GM21390 (cell line): ENCODE data around the gene ZNF487.
"Not testable (repeated sequence)": the region's sequence is repeated elsewhere in the genome, so short reads cannot be mapped to it uniquely, and the experiment has no call there.

Experiments used
- ATAC-seq: cut with Tn5 transposase; IDR thresholded peaks from one replicate; pipeline ENCODE4 v1.9.1; 2021; ENCODE audit not compliant: unreplicated experiment

The ZNF487 gene

DNA sequence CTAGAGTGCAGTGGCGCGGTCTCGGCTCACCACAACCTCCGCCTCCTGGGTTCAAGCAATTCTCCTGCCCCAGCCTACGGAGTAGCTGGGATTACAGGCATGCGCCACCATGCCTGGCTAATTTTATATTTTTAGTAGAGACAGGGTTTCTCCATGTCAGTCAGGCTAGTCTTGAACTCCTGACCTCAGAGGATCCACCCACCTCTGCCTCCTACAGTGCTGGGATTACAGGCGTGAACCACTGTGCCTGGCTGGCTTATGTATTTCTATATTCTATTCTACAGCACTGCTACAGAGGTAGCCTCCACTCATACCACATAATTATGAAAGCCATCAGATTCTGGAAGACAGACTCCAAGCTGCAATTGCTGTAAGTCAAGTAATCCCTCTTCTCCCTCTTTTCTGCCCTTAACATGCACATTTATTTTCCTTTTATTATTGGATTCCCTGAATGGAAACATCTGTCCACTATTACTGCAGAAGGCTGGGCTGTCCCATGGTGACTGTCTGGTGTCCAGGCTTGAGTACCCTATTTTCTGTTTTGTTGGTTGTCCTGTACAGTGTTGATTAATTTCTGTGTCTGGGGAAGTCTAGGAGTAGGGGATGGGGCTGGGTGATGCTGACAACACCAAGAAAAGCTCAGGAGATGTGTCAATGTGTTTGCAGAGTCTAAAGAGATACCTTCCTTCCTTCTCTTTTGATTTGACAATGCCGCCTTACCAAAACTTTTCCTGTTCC is 5.8 kb upstream of the ZNF487 start:
- ATAC-seq = no peak

DNA sequence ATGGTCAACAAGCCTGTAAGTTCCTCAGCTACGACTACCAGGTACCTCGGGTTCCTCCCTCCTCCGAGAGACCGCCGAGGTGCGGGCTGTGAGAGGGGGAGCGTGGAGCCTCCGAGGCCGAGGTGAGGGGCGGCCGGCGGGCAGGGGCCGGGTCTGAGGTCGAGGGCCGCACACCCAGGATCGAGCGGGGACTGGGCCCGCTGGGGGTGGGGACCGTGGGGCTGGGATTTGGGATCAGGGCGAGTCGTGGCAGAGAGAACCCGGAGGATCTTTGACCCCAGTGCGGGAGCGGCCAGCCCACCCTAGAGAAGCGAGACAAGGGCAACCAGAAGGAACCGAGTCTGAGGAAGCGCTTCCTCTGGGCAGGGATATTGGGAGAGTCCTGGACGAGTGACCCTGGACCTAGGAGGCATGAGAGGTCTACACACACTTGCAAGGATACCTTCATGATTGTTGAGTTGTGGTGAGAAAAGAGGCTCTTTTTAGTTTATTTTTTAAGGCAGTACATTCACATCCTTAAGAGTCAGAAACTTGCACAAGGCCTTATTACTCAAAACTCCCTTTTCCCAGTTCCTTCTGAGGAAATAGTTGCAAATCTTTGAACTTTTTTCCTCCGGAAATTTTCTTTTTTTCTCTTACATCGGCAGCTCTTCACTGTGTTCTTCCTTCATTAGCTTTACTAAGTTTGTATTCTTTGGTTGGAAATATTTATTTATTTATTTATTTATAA is 395 bp downstream of the ZNF487 start:
- no peak for ATAC-seq

GRCh38 chr10:43440463-43441134 is 3.7 kb downstream of the ZNF487 start:
- no peak for ATAC-seq

- no peak for ATAC-seq
Observed at GRCh38 chr10:43444323-43444722, 7.4 kb downstream of the ZNF487 start.

DNA sequence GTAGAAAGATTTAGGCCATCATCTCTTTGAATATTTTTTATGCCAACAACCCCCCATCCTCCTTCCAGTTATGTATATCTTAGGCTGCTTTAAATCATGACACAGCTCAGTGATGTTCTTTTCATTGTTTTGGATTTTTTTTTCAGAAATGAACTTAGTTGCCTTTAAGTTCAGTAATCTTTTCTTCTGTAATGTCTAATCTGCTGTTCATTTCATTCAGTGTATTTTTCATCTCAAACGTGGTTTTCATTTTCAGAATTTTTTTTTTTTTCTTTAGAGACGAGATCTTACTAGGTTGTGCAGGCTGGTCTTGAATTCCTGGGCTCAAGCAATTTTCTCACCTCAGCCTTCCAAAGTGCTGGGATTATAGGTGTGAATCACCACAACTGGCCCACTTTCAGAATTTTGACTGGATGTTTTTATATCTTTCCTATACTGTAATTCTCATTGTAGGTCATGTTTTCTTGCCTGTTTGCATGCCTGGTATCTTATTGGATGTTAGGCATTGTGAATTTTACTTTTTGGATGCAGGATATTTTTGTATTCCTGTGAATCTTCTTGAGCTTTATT is 8.1 kb downstream of the ZNF487 start:
- no peak for ATAC-seq

- not testable (repeated sequence) for ATAC-seq
Observed at GRCh38 chr10:43446219-43447017, 9.5 kb downstream of the ZNF487 start.

DNA sequence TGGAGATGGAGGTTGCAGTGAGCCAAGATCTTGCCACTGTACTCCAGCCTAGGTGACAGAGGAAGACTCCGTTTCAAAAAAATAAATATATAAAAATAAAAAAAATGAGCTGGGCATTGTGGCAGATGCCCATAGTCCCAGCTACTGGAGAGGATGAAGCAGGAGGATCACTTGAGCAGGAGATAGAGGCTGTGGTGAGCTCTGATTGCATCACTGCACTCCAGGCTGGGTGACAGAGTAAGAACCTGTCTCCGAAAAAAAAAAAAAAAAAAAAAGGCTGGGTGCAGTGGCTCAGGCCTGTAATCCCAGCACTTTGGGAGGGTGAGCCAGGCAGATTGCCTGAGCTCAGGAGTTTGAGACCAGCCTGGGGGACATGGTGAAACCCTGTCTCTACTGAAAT is 11.8 kb downstream of the ZNF487 start:
- ATAC-seq = no peak

- ATAC-seq = no peak
Observed at GRCh38 chr10:43452356-43452914, 15.5 kb downstream of the ZNF487 start.

- ATAC-seq = peak; percentile 21
Observed at GRCh38 chr10:43453266-43453831, 16.4 kb downstream of the ZNF487 start.

DNA sequence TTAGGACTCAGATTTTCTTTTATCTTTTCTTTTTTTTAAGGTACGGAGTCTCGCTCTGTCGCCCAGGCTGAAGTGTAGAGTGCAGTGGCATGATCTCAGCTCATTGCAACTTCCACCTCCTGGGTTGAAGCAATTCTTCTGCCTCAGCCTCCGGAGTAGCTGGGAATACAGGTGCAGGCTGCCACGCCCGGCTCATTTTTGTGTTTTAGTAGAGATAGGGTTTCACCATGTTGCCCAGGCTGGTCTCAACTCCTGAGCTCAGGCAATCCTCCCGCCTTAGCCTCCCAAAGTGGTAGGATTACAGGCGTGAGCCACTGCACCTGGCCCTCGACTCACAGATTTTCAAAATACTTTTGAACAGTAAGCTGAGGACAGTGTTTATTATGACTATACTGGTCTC is 17.1 kb downstream of the ZNF487 start:
- not testable (repeated sequence) for ATAC-seq

DNA sequence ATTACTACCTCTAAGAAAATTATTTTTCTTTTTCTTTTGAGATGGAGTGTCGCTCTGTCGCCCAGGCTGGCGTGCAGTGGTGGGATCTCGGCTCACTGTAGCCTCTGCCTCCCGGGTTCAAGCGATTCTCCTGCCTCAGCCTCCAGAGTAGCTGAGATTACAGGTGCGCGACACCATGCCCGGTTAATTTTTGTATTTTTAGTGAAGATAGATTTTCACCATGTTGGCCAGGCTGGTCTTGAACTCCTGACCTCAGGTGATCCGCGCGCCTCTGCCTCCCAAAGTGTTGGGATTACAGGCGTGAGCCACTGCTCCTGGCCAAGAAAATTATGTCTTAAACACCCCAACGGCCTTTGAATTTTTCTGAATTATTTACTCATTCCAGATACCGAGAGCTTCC is 19.6 kb downstream of the ZNF487 start:
- ATAC-seq = not testable (repeated sequence)

DNA sequence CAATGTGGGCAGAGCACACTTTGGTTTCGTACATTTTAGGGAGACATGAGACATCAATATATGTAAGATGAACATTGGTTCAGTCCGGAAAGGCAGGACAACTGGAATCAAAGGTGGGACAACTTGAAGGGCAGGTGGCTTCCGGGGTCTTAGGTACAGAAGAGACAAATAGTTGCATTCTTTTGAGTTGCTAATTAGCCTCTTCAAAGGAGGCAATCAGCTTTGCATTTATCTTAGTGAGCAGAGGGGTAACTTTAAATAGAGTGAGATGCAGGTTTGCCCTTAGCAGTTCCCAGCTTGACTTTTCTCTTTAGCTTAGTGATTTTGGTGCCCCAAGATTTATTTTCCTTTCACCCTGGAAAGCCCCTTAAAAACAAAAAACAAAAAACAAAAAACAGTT is 21.3 kb downstream of the ZNF487 start:
- no peak for ATAC-seq

GRCh38 chr10:43461950-43462349 is 25.0 kb downstream of the ZNF487 start:
- peak; percentile 84 for ATAC-seq

GRCh38 chr10:43465086-43465735 is 28.3 kb downstream of the ZNF487 start:
- ATAC-seq = not testable (repeated sequence)

DNA sequence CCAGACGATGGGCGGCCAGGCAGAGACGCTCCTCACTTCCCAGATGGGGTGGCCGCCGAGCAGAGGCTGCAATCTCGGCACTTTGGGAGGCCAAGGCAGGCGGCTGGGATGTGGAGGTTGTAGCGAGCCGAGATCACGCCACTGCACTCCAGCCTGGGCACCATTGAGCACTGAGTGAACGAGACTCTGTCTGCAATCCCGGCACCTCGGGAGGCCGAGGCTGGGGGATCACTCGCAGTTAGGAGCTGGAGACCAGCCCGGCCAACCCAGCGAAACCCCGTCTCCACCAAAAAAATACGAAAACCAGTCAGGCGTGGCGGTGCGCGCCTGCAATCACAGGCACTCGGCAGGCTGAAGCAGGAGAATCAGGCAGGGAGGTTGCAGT is 28.8 kb downstream of the ZNF487 start:
- ATAC-seq = not testable (repeated sequence)

- no peak for ATAC-seq
Observed at GRCh38 chr10:43471146-43471545, 34.2 kb downstream of the ZNF487 start.

- no peak for ATAC-seq
Observed at GRCh38 chr10:43471935-43472720, 35.2 kb downstream of the ZNF487 start.

GRCh38 chr10:43479275-43479674 is 42.4 kb downstream of the ZNF487 start:
- no peak for ATAC-seq
